Urothelium cell line (cell line): ENCODE measurements around the gene RMP24.
"Not testable (repeated sequence)": the region's sequence is repeated elsewhere in the genome, so short reads cannot be mapped to it uniquely, and the experiment has no call there.

Experiments used
- DNase-seq: peaks from one replicate; pipeline ENCODE4 v3.0.0; 2011; ENCODE audit warnings: low spot score, mixed read lengths
- FAIRE-seq: peaks from 2 replicates; lab custom pipeline; 2011; peaks lifted over from hg19 to GRCh38; lab: Jason Lieb, UNC

Gene RMP24

DNA sequence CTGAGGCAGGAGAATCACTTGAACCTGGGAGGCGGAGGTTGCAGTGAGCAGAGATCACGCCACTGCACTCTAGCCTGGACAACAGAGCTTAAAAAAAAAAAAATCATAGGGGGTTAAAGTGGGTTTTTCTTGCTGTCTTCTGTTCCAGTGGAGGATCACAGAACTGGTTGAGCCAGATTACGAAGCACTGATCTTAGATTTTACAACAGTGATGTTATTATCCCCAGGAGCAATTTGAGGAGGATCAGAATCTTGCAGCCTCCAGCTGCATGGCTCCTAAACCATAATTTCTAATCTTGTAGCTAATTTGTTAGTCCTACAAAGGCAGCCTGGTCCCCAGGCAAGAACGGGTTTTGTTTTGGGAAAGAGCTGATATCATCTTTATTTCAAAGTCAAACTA, 4.6 kb upstream of the RMP24 start:
- not testable (repeated sequence) for DNase-seq, FAIRE-seq

DNA sequence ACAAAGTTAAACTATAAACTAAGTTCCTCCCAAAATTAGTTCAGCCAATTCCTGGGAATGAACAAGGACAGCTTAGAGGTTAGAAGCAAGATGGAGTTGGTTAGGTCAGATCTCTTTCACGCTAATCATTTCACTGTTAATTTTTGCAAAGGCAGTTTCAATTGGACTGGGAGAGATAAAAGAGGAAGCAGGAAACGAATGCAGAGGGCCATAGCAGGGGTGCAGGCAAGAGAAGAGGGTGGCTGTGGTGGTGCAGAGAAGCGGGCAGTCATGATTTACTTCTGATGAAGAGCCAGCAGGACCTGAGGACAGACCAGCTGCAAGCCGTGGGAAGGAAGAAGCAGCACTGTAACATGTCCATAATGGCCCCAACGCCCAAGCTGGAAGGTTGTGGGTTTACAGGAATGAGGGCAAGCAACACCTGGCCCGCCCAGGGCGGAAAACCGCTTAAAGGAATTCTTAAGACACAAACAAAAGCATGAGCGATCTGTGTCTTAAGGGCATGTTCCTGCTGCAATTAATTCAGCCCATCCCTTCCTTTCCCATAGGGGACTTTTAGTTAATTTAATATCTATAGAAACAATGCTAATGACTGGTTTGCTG, 4.1 kb upstream of the RMP24 start:
- no peak for FAIRE-seq
- no peak for DNase-seq

DNA sequence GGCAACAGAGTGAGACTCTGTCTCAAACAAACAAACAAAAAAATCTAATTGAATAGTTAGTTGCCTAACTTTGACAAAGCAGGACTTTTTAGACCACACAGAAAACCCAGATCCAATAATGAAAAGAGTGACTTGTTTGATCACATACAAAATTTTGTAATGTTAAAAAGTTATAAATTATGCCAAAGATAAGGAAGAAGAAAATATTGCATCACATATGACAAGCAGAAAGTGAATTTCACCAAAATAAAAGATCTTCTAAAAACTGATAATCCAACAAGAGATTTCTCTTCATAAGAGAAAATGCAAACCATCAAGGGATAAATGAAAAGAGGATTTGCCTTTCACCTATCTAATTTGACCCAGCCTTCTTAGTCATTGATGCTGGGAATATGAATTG, 2.8 kb upstream of the RMP24 start:
- DNase-seq, result no peak
- no peak for FAIRE-seq

DNA sequence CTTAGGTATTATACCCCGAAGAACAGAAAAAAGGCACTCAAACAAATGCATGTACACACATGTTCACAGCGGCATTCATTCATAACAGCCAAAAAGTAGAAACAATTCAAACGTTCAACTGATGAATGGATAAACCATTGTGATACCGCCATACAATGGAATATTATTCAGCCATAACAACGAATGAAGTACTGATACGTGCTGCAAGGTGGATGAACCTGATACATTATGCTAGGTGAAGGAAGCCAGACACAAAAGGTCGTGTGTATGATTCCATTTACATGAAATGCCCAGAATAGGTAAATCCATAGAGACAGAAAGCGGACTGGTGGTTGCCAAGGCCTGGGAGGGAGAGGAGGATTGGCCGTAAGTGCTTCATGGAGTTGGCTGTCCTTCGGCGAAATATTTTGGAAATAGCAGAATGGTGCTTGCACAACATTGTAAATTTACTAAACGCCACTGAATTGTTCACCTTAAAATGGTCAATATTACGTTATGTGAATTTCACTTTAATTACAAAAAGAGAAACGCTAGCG, 750 bp upstream of the RMP24 start:
- FAIRE-seq (no peak), DNase-seq (no peak)

DNA sequence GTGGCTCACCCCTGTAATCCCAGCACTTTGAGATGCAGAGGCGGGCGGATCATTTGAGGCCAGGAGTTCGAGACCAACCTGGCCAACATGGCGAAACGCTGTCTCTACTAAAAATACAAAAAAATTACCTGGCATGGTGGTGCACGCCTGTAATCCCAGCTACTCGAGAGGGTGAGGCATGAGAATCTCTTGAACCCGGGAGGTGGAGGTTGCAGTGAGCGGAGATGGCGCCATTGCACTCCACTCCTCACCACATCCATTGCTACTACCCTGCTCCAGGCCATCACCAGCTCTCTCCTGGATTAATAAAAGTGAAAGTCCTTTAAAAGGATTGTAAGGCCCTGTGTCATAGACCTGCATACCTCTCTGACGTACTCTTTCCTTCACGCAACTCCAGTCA, 1.2 kb downstream of the RMP24 start:
- DNase-seq (no peak), FAIRE-seq (no peak)

DNA sequence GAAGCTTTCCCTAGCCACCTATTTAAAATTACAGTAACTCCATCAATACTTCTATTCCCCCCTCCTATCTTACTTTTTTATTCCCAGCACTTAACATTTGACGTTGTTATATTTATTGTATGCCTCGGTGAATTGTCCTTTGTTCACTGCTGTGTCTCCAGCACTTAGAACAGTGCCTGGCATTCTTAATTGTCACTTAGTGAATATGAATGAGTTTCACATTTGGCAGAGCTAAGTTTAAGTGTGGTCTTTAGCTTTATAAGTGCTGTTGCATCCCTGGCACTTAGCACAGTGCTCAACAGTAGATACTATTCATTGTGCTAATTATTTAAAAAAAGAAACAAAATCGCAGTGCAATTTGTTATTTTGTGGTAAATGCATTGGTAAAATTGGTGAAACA, 1.7 kb downstream of the RMP24 start:
- FAIRE-seq (no peak), DNase-seq (no peak)

DNA sequence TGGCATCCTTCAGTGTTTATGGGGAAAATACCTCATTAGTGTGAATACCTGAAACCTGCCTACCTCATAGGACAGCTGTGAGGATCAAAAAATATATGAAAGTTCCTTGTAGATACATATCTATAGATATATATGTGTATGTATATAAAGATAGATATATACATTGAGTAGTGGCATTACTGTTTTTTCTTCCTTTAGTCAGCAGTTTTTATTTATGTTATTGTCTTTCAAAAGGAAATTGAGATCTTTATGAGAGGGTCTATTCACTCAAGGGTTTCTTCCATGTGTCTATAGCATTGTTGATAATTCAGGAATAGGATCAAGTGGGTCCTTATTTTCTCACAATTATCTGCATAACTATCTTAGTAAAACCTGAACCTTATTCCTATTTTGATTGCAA, 6.6 kb downstream of the RMP24 start:
- FAIRE-seq (no peak), DNase-seq (no peak)

DNA sequence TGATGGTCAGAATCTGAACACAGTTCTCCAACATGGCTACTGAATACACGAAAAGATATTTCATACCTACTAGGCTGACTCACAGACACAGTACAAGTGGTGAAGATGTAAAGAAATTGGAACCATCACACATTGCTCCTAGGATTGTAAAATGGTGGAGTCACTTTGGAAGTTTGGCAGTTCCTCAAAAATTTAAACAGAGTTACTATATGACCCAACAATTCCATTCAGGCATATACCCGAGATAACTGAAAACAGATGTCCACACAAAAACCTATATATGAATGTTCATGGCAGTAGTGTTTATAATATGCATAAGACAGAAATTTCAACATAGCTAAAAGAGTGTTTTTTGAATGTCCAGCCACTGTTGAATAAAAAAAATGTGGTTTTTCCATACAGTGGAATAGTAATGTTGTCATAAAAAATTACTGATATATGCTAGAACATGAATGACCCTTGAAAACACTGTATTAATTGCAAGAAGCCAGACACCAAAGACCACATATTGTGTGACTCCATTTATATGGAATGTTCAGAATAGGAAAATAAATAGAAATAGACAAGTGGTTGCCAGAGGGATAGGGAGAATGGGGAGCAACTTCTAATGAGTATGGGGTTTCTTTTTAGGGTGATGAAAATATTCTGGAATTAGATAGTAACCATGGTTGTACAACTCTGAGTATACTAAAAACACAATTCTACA, 10.1 kb downstream of the RMP24 start:
- no peak for FAIRE-seq

DNA sequence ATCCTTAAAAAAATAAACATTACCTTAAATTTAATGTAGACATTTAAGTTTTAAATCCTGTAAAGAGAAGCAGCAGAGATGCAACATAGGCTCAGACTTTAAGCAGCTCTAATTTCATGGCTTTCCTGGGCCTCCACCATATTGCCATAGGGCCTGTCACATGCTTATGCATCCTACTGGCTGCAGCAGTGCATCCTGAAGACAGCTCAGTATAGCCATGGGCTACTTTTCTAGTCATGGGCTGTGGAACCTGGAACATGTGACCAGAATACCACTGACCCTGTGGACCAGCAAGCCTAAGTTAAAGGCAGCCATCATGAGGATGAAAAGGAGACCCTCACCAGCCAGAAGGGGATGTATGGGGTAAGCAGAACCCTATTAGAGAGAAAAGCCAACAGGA, 10.7 kb downstream of the RMP24 start:
- DNase-seq (no peak), FAIRE-seq (no peak)

More for the DNA sequence above, 10.1 kb downstream of the RMP24 start:
- DNase-seq, result no peak

DNA sequence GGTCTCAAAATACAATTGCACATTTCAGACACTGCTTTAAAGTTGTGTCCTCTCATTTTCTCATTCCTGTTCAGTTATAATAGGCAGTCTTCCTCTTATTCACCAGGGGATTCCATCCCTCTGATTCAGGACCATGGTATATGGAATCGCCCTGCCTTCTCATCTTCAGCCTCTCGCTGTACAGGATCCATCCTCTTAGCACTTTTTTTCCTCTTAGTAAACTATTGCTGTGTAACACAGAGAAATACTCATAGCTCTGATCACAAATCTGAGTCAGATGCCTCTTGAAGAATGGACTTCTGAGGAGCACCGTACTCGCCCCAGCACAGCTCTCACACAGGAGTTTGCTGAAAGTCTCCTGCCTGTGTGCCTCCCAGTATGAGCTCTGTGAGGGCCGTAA, 11.3 kb downstream of the RMP24 start:
- DNase-seq (no peak), FAIRE-seq (no peak)

DNA sequence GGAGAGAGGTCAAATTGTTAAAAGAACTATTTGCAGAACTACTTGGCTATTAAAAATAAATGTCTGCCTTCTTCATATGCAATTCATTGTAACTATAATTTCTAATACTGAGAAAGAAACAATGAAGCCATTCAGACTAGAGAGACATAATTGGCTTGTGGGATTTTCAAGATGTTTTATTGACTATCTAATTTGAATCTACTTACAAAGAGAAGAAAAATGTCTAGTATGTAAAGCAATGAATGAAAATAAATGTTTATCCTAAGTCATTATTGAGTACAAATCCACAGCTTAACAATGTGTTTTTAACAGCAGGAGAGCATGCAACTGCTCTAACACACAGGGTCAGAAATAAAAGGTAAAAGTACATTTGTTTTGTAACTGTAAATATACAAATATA, 19.2 kb downstream of the RMP24 start:
- no peak for FAIRE-seq
- DNase-seq, result no peak

DNA sequence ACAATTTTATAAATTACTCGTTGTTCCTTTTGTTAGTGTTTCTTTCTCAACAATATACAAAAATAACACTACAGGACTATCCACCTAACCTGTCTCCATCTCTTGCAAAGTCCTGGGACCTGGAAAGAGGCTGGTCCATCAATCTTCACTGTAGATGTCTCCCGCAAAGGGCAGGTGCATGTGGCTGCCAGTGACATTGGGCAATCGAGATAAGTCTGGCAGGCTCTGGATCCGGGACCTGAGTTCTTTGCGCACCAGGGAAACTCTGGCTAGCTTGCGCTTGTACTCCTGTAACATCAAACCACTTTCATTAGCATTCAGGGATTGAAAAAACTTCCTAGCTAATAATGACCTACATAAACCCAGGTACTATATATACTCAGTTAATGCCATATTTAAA, 20.5 kb downstream of the RMP24 start:
- no peak for FAIRE-seq
- DNase-seq, result no peak

DNA sequence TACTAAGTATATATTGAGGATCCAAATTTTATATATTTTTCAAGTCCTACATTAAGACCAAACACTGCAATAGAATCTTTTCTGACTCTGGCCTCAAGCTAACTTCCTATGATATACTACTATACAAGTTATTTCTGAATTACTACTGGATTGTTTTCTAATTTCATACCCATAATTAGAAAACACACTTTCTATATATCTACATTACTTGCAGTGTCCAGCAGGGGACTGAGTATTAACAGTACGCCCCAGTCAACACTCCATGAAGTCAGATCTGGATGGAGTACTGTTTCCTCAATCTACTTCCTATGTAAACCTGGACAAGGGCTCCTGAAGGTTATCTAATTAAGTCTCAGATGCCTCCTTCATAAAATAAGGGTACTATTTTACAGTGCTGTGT, 26.5 kb downstream of the RMP24 start:
- FAIRE-seq (no peak), DNase-seq (peak; percentile 6)

DNA sequence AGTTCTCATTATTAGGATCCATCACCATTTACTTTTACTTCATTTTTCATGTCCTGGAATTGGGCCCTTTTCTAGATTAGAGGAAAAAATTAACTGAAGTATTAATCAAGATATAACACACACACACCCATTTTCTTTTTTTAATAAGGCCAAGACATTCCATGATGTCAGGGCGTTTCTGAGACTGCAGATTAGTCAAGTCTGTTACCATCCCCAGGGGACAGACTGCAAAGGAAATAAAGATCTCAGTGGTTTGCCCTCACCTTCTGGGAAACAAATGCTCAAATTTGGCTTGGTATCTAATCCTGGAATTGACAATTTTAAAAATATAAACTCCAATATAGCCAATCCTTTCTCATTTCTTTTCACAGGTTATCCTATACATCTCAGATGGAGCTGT, 27.4 kb downstream of the RMP24 start:
- no peak for FAIRE-seq

DNA sequence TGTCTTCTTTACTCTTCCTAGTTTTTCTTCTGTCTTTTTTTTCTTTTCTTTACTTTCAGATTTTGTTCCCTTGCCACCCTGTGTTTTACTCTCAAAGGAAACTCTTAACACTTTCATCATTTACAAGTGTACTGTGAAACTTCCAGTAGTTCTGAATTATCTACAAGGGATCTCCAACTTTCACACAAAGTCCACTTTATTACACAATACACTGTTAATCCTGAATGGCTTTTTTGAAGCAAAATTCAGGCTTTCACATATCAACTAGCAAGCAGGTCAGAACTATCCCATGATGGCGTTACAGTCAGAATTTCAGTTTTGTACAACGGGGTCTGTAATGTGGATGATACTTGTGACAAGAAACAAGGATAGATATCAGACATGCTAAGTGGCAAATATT, 34.5 kb downstream of the RMP24 start:
- FAIRE-seq (no peak), DNase-seq (no peak)

More for the DNA sequence above, 27.4 kb downstream of the RMP24 start:
- DNase-seq, result no peak

DNA sequence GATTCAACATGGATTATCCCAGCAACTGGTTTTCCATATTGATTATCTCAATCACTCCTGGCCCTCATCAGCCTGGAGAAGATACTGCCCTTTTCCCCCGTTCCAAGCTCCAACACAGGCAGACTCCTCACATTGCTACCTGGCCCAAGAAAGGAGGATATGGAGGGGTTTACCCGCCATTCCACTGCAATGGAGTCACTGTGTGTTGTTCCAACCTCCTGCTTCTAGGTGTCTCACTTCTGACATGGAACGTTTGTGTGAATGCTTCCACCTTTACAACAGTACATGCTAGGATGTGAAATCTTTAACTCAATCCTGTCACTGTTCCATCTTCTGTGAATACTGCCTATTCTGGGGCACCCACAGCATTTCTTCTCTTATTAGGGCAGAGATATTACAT, 36.7 kb downstream of the RMP24 start:
- DNase-seq, result no peak
- no peak for FAIRE-seq

DNA sequence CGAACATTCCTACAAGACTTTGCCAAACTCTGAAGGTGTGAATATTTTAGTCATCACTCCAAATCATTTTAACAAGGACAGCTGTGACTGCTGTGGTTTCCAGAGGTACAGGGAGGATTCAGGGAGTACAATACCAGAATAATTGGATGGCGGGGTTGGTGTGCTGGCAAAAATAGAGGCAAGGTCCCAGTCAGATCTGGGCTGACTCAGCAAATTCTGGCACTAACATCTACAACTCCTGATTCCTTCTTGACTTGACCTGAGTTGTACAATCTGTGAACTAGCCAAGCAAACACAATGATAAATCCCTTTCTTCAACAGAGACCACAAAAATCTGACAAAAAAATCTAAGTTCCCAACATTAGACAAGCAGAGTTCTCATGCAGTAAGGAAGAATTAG, 40.4 kb downstream of the RMP24 start:
- DNase-seq (no peak), FAIRE-seq (no peak)

DNA sequence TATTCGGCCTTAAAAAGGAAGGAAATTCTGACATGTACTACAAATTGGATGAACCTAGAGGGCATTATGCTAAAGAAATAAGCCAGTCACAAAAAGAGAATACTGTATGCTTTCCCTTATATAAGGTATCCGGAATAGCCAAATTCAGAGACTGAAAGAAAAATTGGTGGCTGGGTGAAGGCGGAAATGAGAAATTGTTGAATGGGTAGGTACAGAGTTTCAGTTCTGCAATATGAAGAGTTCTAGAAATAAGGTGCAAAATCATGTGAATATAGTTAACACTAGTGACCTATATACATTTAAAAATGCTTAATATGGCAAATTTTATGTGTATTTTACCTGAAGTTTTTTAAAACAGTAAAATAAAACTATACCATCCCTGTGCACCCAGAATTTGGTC, 43.1 kb downstream of the RMP24 start:
- FAIRE-seq, result no peak
- DNase-seq, result no peak

DNA sequence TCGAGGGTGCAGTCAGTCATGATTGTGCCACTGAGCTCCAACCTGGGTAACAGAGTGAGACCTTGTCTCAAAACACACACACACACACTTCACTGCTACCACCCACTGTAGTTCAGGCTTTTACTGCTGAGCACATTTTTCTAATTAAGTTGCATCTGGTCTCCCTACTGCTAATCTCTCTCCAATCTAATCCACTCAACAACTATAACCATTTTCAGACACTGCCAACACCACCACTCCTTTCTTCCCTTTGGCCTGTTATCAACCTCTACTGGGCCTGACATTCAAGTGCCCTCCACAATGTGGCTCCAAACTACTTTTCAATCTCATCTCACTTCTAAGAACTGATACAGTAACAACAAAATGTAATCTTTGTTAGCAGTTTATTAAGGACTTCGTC, 44.8 kb downstream of the RMP24 start:
- no peak for DNase-seq
- FAIRE-seq, result no peak

DNA sequence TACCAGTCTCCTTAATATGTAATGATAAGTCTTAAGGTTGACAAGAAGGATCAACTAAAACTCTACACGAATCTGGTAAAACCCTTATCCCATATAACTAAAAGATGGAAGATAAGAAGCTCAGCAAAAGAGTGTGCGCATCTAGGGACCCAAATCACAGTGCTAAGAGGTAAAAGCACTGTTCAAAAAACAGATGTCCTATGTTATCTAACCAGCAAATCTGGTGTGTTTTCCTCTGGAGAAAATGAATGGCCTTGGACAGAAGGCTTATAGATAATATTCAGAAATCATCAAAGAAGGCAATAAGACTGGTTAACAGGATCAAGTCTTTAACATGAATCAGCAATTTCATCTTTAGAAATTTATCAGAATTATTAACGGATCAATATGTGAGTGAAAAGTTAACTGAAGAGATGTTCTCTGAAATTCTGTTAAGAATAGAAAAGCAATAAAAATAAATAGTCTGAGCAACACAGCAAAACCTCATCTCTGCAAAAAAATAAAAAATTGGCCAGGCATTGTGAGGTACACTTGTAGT, 47.8 kb downstream of the RMP24 start:
- no peak for DNase-seq
- FAIRE-seq, result no peak

DNA sequence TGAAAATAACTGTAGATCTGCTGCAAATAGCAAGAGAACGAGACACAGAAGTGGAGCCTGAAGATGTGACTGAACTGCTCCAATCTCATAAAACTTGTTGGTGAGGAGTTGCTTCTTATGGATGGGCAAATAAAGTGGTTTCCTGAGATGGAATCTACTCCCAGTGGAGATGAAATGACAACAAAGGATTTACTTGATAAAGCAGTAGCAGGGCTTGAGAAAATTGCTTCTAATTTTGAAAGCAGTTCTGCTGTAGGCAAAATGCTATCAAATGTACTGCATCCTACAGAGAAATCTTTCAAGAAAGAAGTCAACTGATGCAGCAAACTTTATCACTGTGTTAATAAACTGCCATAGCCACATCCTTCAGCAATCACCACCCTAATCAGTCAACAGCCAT, 50.9 kb downstream of the RMP24 start:
- no peak for DNase-seq
- no peak for FAIRE-seq

DNA sequence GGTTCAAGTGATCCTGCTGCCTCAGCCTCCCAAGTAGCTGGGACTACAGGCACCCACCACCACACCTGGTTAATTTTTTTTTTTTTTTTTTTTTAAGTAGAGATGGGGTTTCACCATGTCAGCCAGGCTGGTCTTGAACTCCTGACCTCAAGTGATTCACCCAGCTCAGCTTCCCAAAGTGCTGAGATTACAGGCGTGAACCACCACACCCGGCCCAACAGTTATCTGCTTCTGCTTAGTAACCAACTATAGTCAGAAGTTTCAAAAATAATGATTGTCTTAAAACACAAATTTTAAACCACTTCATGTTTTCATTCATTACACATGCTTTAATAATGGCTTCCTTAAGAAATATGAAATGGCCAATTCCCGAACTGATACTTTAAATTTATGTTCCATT, 51.8 kb downstream of the RMP24 start:
- FAIRE-seq, DNase-seq: not testable (repeated sequence)
